T-helper 9 cell (primary cell): Measurements from ENCODE around the gene ARMC3.
"Not testable (repeated sequence)": the region's sequence is repeated elsewhere in the genome, so short reads cannot be mapped to it uniquely, and the experiment has no call there.

Experiments
- DNase-seq: peaks from one replicate; pipeline ENCODE4 v3.0.0-alpha.2; 2020

Gene ARMC3

DNA sequence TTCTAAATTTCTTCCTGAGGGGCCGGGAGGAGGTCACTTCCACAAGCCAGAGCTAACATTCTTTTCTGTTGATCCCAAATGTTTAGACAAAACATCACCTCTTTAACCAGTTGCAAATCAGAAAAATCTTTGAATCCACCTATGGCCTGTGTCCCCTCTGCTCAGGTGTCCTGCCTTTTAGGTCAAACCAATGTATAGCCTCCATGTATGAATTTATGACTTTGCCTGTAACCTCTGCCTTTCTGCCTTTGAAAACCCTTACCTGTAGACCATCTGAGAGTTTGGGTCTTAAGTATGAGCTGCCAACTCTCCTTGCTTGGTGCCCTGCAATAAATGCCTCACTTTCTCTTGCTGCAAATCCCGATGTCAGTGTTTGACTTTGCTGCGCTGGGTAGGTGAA lies 123.4 kb downstream of the ARMC3 start:
- DNase-seq, result no peak

DNA sequence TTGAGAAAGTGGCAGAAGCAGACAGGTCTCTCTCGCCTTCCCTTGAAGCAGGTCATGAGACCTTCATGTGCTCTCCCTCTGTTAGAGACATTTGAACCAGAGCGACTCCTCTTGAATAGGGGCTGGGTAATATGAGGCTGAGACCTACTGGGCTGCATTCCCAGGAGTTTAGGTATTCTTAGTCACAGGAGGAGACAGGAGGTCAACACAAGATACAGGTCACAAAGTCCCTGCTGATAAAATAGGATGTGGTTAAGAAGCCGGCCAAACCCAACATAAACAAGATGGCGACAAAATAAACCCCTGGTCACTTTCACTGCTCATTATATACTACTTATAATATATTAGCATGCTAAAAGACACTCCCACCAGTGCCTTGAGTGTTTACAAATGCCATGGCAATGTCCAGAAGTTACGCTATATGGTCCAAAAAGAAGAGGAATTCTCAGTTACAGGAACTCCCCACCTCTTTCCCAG lies 124.0 kb downstream of the ARMC3 start:
- DNase-seq, result no peak

GRCh38 chr10:23053036-23053435 lies 125.2 kb downstream of the ARMC3 start:
- no peak for DNase-seq

GRCh38 chr10:23055424-23056185 lies 127.8 kb downstream of the ARMC3 start:
- no peak for DNase-seq

DNA sequence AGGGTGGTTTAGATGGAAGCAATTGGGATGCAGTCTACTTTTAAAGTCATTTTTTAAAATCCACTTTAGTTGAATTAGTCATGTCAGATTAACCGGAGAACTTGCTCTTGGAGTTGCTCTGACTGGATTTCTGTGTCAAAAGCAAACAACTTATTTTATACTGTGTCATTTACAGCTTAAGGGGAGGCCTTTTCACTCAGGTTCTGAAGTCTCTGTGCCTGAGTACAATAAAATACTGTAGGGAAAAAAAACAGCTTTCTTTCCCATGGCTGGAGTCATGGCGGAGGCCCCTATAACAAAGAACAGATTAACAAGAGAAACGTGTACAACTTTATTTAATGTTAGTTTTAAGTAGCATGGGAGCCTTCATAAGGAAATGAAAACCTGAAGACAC lies 128.3 kb downstream of the ARMC3 start:
- no peak for DNase-seq

DNA sequence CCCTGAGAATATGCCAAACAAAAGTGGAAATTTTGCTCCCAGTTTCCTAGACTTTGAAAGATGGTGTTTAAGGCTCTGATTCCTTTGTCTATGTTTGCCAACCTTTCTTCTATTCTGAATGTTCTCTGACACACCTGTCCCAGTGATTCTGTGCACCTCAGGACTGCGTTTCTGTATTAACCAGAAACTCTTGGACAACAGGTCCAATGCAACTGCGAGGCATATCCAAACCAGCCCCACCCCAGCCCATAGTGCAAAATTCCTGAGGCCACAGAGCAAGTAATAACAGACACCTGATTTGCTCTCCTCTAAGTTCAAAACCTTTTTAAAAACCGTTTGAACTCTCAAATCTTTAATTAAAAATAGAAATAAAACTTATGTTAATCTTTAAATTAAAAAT lies 130.5 kb downstream of the ARMC3 start:
- DNase-seq, result no peak

DNA sequence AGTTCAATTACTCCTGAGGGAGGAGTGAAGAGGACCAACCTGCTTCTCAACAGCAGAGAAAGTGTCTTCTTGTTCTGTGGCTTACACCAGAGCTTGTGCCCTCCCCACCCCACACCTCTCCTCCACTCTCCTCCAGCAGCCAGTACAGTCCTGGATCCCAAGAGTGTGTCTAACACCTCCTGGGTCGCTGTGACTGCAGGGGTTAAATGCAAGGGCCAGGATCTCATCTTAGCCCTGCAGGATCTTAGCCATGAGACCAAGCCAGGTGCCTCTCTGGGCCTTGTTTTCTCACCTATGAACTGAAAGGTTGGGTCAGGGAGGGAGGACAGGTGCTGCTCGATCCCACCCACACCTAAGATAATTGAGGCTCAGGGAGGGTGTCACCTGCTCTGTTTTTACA lies 133.1 kb downstream of the ARMC3 start:
- no peak for DNase-seq

- DNase-seq, result no peak
Observed at GRCh38 chr10:23063045-23063972, 135.5 kb downstream of the ARMC3 start.

DNA sequence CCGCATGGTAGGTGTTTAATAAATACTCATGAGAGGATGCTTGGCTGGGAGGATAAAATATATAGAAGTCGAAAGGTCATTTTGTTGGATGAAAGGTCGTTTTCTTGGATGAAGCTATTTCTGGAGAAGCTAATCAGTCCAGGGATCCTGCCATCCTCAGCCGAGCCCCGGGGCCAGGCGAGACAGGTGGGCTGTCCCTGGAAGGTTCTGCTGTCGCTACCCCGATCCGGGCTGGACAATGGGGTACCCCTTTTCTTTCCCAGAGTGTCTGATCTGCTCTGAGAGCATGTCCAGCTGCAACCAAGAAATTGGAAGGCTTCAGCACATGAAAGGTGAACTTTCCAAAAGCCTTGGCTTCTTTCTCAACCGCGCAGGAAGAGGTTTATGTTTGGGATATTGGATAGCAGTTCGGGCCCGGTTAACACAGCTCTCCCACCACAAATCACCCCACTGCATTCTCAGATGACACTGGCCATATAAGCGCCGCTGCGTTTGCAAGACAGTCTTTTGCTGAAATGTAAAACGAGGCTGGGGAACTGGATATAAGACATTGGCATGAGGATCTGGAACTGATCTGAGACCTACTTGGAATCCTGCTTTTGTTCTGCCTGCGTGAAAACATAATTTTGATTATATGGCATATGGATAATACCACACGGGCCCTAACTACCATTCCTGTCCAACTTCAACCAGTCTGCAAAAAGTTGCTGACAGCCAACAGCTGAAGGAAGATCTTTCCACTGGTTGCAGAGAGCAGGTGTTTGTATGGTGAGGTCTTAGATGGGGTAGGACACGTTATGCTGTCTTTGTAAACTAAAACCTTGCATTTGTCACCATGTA lies 136.3 kb downstream of the ARMC3 start:
- no peak for DNase-seq

DNA sequence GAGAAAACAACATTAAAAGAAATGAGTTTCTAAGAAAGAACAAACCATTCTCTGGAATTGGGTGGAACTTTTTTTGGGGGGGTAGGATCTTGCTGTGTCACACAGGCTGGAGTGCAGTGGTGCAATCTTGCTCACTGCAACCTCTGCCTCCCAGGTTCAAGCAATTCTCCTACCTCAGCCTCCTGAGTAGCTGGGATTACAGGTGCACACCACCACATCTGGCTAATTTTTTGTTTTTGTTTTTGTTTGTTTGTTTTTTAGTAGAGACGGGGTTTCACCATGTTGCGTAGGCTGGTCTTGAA lies 136.9 kb downstream of the ARMC3 start:
- not testable (repeated sequence) for DNase-seq

DNA sequence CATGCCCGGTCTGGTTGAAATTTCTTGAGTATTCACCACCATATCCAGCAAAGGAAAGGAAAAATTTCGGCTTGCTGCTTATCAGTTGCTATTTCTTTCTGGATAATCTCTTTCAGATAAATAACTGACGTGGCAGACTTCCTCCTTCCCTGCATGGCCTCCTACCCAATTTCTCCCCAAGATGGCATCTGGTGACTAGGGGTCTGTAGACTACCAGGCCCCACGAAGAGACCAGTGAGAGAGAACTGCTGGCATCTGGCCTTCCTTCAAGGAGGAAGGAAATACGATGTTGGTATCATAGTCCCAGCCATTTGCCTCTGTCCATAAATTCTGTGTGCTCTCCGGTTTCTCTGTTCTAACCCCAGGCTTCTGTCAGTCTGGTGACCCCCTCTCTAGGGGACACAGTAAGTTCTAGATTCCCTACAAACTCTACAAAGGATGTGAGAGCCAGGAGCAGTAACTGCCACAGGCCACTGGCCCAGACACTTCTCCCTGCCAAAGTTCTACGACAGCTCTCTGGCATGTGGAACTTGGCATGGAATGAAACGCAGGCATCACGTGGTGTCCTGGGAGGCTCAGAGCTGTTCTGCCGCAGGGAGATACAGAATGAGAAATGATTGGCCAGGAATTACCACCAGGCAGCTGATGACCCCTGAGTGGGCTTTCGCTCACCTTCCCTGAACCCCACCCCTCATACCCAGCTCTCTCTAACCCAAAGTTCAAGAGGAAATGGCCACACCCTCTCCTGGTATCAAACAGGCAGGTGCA lies 137.5 kb downstream of the ARMC3 start:
- DNase-seq, result no peak

GRCh38 chr10:23067337-23067736 lies 139.5 kb downstream of the ARMC3 start:
- DNase-seq, result no peak

DNA sequence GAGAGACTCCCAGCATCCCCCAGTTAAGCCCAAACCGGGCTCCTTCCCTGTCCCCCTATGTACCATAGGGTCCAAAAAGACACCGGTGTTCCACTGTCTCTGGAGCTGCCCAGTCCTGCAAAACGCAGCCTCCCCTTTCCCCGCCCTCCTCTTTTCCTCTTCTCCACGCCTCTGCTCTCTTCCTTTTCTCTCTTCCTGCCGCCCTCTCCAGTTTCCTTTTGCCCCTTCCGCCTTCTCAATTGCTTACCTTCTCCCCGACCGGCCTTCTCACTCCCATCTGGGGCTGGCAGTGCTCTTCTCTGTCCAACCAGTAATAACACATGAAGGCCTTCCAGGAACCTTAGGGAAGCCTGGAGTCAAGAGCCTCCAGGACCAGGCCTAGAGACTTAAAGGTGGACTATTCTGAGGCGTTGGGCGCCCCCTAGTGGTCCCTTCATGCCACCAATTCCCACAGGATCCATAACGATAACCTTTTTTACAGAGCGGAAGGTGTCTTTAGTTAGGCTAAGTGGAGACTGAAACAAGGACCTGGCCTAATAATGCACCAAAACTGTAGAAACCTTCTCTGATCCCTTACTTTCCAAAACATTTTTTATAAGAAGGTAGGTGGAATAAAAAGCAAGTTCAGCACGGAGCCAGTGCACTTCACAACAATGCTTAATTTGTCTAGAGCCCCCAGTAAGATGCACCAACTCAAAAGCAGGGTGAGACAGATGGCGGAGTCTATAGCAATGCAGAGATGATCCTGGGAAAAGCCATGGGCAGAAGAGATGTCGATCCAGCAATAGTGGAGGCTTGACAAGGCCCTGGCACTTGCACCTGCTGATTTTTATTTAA lies 140.3 kb downstream of the ARMC3 start:
- DNase-seq, result peak; percentile 61

DNA sequence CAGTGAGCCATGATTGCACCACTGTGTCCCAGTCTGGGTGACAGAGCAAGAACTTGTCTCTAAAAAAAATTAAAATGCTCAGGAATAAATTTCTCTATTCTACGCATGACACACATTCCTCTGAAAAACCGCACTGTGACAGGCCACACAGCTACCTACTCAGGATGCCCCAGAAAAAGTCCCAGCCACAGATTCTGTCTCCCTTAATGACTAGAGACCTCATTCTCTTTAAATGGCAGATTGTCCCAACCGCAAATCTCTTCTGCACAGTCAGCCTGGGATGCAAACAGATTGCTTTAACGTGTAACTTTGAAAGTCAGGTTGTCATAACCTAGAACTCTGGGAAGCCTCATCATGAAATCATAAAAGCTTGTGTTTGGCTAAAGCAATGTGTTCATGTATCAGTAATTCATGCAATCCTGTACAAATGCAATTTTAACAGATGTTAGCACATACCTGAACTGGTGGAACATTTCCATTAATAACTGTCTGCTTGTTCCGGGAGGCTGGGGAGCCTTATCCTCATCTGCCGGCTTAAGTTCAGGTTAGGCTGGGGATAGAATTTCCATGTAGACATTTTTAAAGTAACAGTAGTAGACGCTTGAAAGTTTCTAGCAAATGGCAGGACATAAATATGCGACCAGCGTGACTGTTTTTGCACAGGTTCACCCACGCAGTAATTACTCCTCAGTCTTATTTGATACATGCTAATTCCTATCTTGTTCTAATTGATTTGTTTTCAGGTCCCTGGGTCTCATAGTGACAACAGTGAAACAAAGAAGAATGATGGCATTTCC lies 141.4 kb downstream of the ARMC3 start:
- no peak for DNase-seq

DNA sequence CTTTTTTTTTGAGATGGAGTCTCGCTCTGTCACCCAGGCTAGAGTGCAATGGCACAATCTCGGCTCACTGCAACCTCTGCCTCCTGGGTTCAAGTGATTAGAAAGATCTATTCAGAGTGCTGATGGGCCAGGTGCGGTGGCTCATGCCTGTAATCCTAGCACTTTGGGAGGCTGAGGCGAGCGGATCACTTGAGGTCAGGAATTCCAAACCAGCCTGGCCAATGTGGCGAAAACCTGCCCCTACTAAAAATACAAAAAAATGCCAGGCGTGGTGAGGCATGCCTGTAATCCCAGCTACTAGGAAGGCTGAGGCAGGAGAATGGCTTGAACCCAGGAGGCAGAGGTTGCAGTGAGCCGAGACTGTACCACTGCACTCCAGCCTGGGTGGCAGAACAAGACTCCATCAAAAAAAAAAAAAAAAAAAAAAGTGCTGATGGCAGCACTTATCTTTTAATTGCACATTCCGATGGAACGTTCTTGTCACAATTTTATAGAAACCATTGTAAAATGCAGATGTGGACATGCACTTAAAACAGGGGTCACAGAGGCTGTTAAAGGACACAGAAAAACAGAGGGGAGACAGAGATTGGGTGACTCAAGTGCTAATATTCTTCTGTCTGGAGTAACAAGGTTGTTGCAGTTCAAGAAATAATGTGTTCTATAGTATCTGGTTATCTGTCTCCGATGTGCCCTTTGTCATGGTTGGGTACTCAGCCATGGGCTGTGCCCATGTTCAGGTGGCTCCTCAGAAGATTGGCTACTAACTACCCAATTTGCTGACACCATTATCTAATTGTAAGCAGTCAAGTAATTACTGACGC lies 142.4 kb downstream of the ARMC3 start:
- not testable (repeated sequence) for DNase-seq

DNA sequence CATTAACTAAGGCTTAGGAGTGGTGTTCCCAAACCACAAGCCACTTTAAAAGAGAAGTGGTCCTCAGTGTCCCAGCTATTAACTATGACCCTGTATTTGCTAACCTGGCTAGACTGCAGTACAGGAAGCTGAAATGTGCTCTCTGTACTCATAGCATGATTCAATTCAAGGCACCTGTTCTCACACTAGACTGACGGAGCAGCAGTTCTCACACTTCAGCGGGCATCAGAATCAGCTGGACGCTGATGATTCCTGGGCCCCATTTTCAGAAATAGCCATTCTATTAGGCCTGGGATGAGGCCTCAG lies 143.0 kb downstream of the ARMC3 start:
- no peak for DNase-seq

GRCh38 chr10:23072593-23072992 lies 144.7 kb downstream of the ARMC3 start:
- DNase-seq, result not testable (repeated sequence)

DNA sequence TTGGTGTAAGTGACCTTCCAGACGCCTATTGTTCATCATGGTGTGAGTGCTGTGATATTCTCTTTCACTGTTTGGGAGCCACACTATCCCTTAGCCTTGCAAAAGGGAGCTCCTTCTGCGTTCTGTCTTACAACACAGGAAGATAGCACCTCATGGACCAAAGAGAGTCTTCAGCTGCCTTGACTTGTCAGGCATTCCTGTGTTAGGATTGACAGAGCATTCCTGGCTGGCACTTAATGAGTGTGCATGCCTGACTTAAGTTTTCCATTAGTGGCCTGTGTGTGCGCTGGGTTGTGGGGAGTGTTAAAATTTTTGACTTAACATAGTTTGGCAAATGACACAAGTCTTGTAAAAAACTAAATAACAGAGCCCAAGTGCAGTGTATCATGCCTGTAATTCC lies 145.7 kb downstream of the ARMC3 start:
- no peak for DNase-seq

- no peak for DNase-seq
Observed at GRCh38 chr10:23075672-23076071, 147.8 kb downstream of the ARMC3 start.

DNA sequence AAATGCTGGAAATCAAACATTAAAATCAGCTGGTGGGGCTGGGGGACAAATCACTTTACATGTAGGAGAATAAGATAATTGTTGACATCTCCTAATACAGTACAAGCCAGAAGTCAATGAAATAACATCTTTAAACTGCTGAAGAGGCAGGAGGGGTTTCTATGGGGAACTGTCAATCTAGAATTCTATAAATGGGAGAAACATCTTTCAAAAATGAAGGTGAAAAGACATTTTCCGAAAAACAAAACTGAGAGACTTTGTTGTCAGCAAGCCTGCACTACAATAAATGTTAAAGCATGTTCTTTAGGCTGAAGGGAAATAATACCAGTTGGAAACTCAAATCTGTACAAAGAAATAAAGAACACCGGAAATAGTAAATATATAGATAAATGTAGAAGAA lies 150.3 kb downstream of the ARMC3 start:
- DNase-seq, result no peak
